ENCODE measurements around the gene TMEM144.

The TMEM144 gene

DNA sequence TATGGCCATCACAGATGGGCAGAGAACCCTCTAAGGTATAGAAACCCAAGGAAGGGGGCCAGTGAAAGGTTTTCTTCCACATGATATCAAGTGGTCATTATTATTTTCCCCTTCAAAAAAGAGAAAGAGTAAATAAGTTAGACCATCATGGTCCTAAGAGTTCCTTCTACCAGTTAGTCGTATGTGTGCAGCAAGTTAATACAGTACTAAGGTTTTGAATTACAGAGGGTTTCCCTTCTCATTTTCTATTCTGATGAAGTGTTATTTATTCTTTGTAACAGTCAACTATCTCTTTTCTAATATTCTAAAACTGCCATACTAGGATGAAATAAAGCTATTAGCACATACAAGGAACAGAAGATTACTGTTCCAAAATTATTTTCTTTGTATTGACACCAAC, 94.4 kb downstream of the TMEM144 start:
- H2BK12ac ChIP-seq (ENCODE audit: low read length) = no peak overlapping the region
- no peak overlapping the region for H4K91ac ChIP-seq (ENCODE audit: low read depth, low read length, poor library complexity)
- no peak overlapping the region for H4K8ac ChIP-seq (ENCODE audit: low read depth, low read length)
- no peaks in the 10 kb centered on the region for H3K79me1 ChIP-seq (ENCODE audit: low read depth, low read length)
- no peak overlapping the region for H3K4me3 ChIP-seq (ENCODE audit: low read length in 2 of 2)
- H3K23ac ChIP-seq (ENCODE audit: low read depth, low read length, poor library complexity) = no peak overlapping the region
- H2BK5ac ChIP-seq (ENCODE audit: low read length) = no peak overlapping the region
- H3K4me1 ChIP-seq (ENCODE audit: control insufficient read depth in 2 of 2, insufficient read depth in 1 of 2, low read depth in 1 of 2, low read length in 2 of 2) = no peaks in the 10 kb centered on the region
- no peaks in the 10 kb centered on the region for H3K27me3 ChIP-seq (ENCODE audit: control insufficient read depth in 3 of 3, insufficient read depth in 3 of 3, low read depth in 1 of 3, low read length in 3 of 3)
- H3K9ac ChIP-seq (ENCODE audit: low read depth, low read length, poor library complexity) = no peak overlapping the region
- H2AFZ ChIP-seq (ENCODE audit: low read length) = no peak overlapping the region
- H3K14ac ChIP-seq (ENCODE audit: low read length) = no peak overlapping the region
- no peaks in the 10 kb centered on the region for H3K36me3 ChIP-seq (replicated peaks in 1 of 2; ENCODE audit: control insufficient read depth in 2 of 2, insufficient read depth in 2 of 2, low read length in 2 of 2)
- no peak overlapping the region for H3K4ac ChIP-seq (ENCODE audit: low read length)
- H3K9me3 ChIP-seq (replicated peaks in 1 of 2; ENCODE audit: control insufficient read depth in 2 of 2, insufficient read depth in 1 of 2, low read depth in 1 of 2, low read length in 2 of 2) = no peaks in the 10 kb centered on the region
- no peak overlapping the region for H2BK120ac ChIP-seq (ENCODE audit: low read depth, low read length)
- H3K4me2 ChIP-seq (ENCODE audit: insufficient read depth, low read length, poor library complexity, severe bottlenecking) = no peak overlapping the region
- no CpG with 5 or more reads among the region's 1 CpG for WGBS, 2 donors (ENCODE audit: extremely low coverage in 2 of 2, insufficient read length in 2 of 2, insufficient replicate concordance in 1 of 2)
- no peak overlapping the region for H2BK15ac ChIP-seq (ENCODE audit: low read length)
- H3K18ac ChIP-seq (ENCODE audit: low read length) = no peak overlapping the region
- H2AK5ac ChIP-seq (ENCODE audit: low read depth, low read length) = no peak overlapping the region
- H3K27ac ChIP-seq (replicated peaks; ENCODE audit: low read length) = no peak overlapping the region
- DNase-seq (ENCODE audit: low spot score) = no peak

Measured in neuronal stem cell (in vitro differentiated cells).